Vagina (tissue), 2 donors: ENCODE results near the gene POU2F2.

Experiments used
- CTCF ChIP-seq, 3 experiments: fragments of 450-650 bp in 2 of 3; fragments of 200-600 bp in 1 of 3; sonication (generic) in 1 of 3; IDR thresholded peaks; one replicate each; pipeline ENCODE4 v1.5.1; 2017 to 2019; ENCODE audit warnings: antibody characterized with exemption in 3 of 3, mild to moderate bottlenecking in 2 of 3, moderate library complexity in 2 of 3
- POLR2AphosphoS5 ChIP-seq, 2 donors: sonication (generic); formaldehyde crosslinking; IDR thresholded peaks; one replicate each; pipeline ENCODE4 v1.9.0; 2017; ENCODE audit warnings: antibody characterized with exemption in 2 of 2, mild to moderate bottlenecking in 2 of 2, low read depth in 1 of 2; ENCODE audit not compliant: insufficient read depth in 1 of 2

- TF ChIP-seq CTCF (IDR thresholded peaks at IDR 0.05) = no peak
- TF ChIP-seq POLR2AphosphoS5 (IDR thresholded peaks at IDR 0.05; ENCODE audit: insufficient read depth in 1 of 2, low read depth in 1 of 2) = no peak
Observed at GRCh38 chr19:42121036-42121621, 11.1 kb downstream of the POU2F2 start.
